OCI-LY3 (cell line): Measurements from ENCODE around the gene IL16.

ENCODE experiments used
- H2AFZ ChIP-seq: fragments of 200-600, 300-600 bp; shearing (Covaris generic); 2 replicates; pipeline ENCODE4 v1.6.0; 2014; ENCODE audit warnings: antibody characterized with exemption, low read depth, low read length
- H3K27ac ChIP-seq: fragments of 200-600, 300-600 bp; sonication (generic); 2 replicates; pipeline ENCODE4 v1.5.1; 2014; ENCODE audit warnings: mild to moderate bottlenecking, low read length, moderate library complexity, mixed read lengths
- H3K27me3 ChIP-seq: fragments of 200-600, 300-600 bp; sonication (generic); 2 replicates; pipeline ENCODE4 v1.6.1; 2014; ENCODE audit warnings: low read depth, low read length, mixed read lengths
- H3K36me3 ChIP-seq: fragments of 200-600, 300-600 bp; sonication (generic); replicated peaks from 2 replicates; pipeline ENCODE3; 2014; ENCODE audit warnings: low read depth, low read length, mixed read lengths
- H3K4me1 ChIP-seq: fragments of 300-600, 200-600 bp; sonication (generic); 2 replicates; pipeline ENCODE4 v1.6.1; 2014; ENCODE audit warnings: low read length, mixed read lengths
- H3K4me2 ChIP-seq: fragments of 200-600, 300-600 bp; sonication (generic); 2 replicates; pipeline ENCODE4 v1.6.1; 2014; ENCODE audit warnings: low read length, mixed read lengths
- H3K4me3 ChIP-seq: fragments of 300-600, 200-600 bp; sonication (generic); 2 replicates; pipeline ENCODE4 v1.5.1; 2014; ENCODE audit warnings: antibody characterized with exemption, mild to moderate bottlenecking, low read length, moderate library complexity
- H3K79me2 ChIP-seq: fragments of 300-600, 200-600 bp; shearing (Covaris generic); 2 replicates; pipeline ENCODE4 v1.6.1; 2014; ENCODE audit warnings: mild to moderate bottlenecking, low read length, mixed read lengths
- H3K9ac ChIP-seq: fragments of 300-600, 200-600 bp; shearing (Covaris generic); 2 replicates; pipeline ENCODE4 v1.6.0; 2014; ENCODE audit warnings: mild to moderate bottlenecking, low read length, moderate library complexity
- H3K9me3 ChIP-seq: fragments of 200-600, 300-600 bp; shearing (Covaris generic); 2 replicates; pipeline ENCODE4 v1.6.1; 2014; ENCODE audit warnings: low read length, mixed read lengths; ENCODE audit not compliant: insufficient read depth
- H4K20me1 ChIP-seq: fragments of 200-600, 300-600 bp; sonication (generic); 2 replicates; pipeline ENCODE4 v1.6.1; 2016; ENCODE audit warnings: low read length, mixed read lengths; ENCODE audit not compliant: insufficient read depth
- CTCF ChIP-seq: fragments of 200-600, 300-600 bp; sonication (generic); IDR thresholded peaks from 2 replicates; pipeline ENCODE4 v1.5.1; 2014; ENCODE audit warnings: antibody characterized with exemption, low read length, low read depth
- EZH2phosphoT487 ChIP-seq: fragments of 200-600 bp; shearing (Covaris generic); IDR thresholded peaks from 2 replicates; pipeline ENCODE4 v1.6.1; 2018; ENCODE audit warnings: antibody characterized with exemption, mixed run types, low read depth

The IL16 gene

GRCh38 chr15:81264072-81264857 lies 67.6 kb downstream of the IL16 start:
- H3K36me3 ChIP-seq, result no peaks in the 10 kb centered on the region
- H3K27me3 ChIP-seq, result peaks cover 5% of the 10 kb centered on the region; the same call in 1 of the 2 replicates
- H3K9ac ChIP-seq, result no peak overlapping the region
- H3K4me3 ChIP-seq, result no peak overlapping the region
- H2AFZ ChIP-seq, result no peak overlapping the region
- no peak overlapping the region for H3K4me2 ChIP-seq
- no peaks in the 10 kb centered on the region for H3K9me3 ChIP-seq
- H3K27ac ChIP-seq, result no peak overlapping the region
- H4K20me1 ChIP-seq, result no peaks in the 10 kb centered on the region
- H3K4me1 ChIP-seq, result peaks cover 17% of the 10 kb centered on the region
- TF ChIP-seq EZH2phosphoT487, result no peak
- TF ChIP-seq CTCF, result no peak
- no peaks in the 10 kb centered on the region for H3K79me2 ChIP-seq

GRCh38 chr15:81265256-81265943 lies 68.7 kb downstream of the IL16 start:
- TF ChIP-seq CTCF (no peak), EZH2phosphoT487 (no peak)
- peaks cover 20% of the 10 kb centered on the region for H3K4me1 ChIP-seq
- no peaks in the 10 kb centered on the region for H3K27me3 ChIP-seq
- peak overlapping the region; percentile 85 for H2AFZ ChIP-seq
- no peaks in the 10 kb centered on the region for H3K36me3 ChIP-seq
- peak overlapping the region; percentile 76 for H3K4me3 ChIP-seq
- H3K9me3 ChIP-seq, result no peaks in the 10 kb centered on the region
- H3K27ac ChIP-seq, result no peak overlapping the region
- H3K9ac ChIP-seq, result peak overlapping the region; percentile 66
- H4K20me1 ChIP-seq, result no peaks in the 10 kb centered on the region
- no peaks in the 10 kb centered on the region for H3K79me2 ChIP-seq
- peak overlapping the region; percentile 93 for H3K4me2 ChIP-seq

- peak overlapping the region; percentile 93 for H3K4me2 ChIP-seq
- no peaks in the 10 kb centered on the region for H3K36me3 ChIP-seq
- peak; percentile 95 for TF ChIP-seq CTCF
- no peak for TF ChIP-seq EZH2phosphoT487
- H3K9ac ChIP-seq, result peak overlapping the region; percentile 66
- H4K20me1 ChIP-seq, result no peaks in the 10 kb centered on the region
- H3K4me1 ChIP-seq, result peaks cover 20% of the 10 kb centered on the region
- H3K79me2 ChIP-seq, result no peaks in the 10 kb centered on the region
- no peaks in the 10 kb centered on the region for H3K9me3 ChIP-seq
- H3K27me3 ChIP-seq, result no peaks in the 10 kb centered on the region
- peak overlapping the region; percentile 76 for H3K4me3 ChIP-seq
- H3K27ac ChIP-seq, result peak overlapping the region; percentile 28
- peak overlapping the region; percentile 85 for H2AFZ ChIP-seq
Measured at GRCh38 chr15:81265944-81266775, 69.5 kb downstream of the IL16 start.

- Histone ChIP-seq H3K27me3 (no peaks in the 10 kb centered on the region), H3K9ac (no peak overlapping the region), H3K79me2 (no peaks in the 10 kb centered on the region), H3K4me3 (no peak overlapping the region), H2AFZ (no peak overlapping the region), H3K4me1 (peaks cover 20% of the 10 kb centered on the region), H4K20me1 (no peaks in the 10 kb centered on the region), H3K4me2 (no peak overlapping the region), H3K9me3 (no peaks in the 10 kb centered on the region), H3K27ac (no peak overlapping the region), H3K36me3 (no peaks in the 10 kb centered on the region)
- TF ChIP-seq EZH2phosphoT487 (no peak), CTCF (no peak)
Measured at GRCh38 chr15:81268340-81268739, 71.7 kb downstream of the IL16 start.
